Endometrial microvascular endothelial cells (primary cell): ENCODE results near the gene NFE2L3. TPM values are rescaled to one million over a fixed set of nuclear protein-coding genes. Genes with fewer than 3 reads are reported as not detected.
"Not testable (repeated sequence)": the region's sequence is repeated elsewhere in the genome, so short reads cannot be mapped to it uniquely, and the experiment has no call there.

Experiments
- in situ Hi-C: cut with HindIII; loops from 2 replicates; pipeline ENCODE4 v1.10.0; 2017; ENCODE audit warnings: low sequenced_read_pairs, low pct_unique_long_range_greater_than_20kb; ENCODE audit errors: inconsistent ontology term
- total RNA-seq: library from RNA; depleted of rRNA; stranded (reverse); fragments of >200 nt; gene quantifications from one replicate; pipeline ENCODE4 v1.2.3, GENCODE V29; 2015; ENCODE audit errors: inconsistent ontology term

Gene NFE2L3, protein sequence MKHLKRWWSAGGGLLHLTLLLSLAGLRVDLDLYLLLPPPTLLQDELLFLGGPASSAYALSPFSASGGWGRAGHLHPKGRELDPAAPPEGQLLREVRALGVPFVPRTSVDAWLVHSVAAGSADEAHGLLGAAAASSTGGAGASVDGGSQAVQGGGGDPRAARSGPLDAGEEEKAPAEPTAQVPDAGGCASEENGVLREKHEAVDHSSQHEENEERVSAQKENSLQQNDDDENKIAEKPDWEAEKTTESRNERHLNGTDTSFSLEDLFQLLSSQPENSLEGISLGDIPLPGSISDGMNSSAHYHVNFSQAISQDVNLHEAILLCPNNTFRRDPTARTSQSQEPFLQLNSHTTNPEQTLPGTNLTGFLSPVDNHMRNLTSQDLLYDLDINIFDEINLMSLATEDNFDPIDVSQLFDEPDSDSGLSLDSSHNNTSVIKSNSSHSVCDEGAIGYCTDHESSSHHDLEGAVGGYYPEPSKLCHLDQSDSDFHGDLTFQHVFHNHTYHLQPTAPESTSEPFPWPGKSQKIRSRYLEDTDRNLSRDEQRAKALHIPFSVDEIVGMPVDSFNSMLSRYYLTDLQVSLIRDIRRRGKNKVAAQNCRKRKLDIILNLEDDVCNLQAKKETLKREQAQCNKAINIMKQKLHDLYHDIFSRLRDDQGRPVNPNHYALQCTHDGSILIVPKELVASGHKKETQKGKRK
- total RNA-seq, result 84.3 TPM

DNA sequence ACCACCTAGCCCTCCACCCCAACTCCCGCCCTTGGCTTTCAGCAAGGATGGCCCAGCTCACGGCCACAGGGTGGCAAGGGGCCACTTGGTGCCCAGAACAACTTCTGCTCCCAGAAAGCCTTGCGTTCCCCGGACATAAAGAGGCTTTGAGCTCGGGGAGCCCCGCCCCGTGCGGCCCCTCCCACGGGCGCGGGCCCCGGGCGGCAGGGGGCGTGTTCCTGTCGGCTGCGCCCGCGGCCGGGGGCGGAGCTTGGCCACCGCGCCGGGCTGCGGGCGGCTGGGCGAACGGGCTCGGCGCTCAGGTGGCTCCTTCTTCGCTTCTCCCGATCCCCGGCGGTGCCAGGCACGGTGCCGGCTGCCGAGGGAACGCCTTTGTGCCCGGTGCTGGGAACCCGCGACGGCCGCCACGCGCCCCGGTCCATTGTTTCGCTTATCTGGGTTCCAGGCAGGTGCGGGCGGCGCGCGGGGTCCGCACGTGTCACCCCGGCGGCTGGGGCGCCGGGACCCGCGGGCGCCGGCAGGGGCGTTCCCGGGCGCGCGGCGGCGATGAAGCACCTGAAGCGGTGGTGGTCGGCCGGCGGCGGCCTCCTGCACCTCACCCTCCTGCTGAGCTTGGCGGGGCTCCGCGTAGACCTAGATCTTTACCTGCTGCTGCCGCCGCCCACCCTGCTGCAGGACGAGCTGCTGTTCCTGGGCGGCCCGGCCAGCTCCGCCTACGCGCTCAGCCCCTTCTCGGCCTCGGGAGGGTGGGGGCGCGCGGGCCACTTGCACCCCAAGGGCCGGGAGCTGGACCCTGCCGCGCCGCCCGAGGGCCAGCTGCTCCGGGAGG is at the start of gene NFE2L3:
NFE2L3 (plus strand) TSS at position 246 of the 829 bp plus-strand sequence; CDS start at position 547, 301 bp downstream.
- in situ Hi-C loops, result loop anchor here (10.0 kb wide), 1 partner anchor 57 kb away; no protein-coding TSS in a partner anchor

DNA sequence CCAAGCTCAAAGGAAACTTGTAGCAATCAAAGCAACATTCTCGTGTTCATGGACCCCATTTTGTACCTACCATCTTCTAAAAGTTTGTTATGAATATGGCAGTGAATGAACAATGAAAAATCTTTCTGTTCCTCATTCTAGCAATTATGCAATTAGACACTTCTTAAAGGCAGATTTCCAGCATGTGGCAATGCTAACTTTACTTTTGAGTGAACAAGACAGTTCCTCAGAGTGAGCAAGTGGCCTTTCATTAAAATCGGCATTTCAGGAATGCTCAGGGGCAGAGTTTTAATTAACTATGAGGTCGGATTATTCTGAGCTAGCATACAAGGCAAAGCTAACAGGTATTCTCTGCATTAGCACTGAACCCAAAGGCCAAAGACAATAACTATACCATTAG is 48.4 kb upstream of the NFE2L3 start:
- in situ Hi-C loops, result no loop called here

DNA sequence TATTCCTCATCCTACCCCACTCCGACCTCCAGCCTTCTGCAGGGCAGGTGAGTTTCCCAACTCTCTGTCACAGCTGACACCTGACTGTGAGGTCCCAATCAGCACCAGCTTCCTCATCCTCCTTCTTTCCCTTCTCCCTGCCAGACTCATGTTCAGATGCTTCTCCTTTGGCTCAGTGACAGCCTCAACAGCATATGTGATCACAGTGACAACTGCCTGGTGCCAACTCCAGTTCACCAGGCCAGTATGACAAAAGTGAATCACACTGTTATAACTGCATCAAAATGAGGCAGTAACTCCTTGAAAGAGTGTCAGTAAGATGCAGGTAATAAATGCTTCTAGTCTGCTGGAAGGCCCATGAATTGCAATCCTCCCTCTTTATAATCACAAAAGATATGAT is 46.8 kb upstream of the NFE2L3 start:
- in situ Hi-C loops, result no loop called here

DNA sequence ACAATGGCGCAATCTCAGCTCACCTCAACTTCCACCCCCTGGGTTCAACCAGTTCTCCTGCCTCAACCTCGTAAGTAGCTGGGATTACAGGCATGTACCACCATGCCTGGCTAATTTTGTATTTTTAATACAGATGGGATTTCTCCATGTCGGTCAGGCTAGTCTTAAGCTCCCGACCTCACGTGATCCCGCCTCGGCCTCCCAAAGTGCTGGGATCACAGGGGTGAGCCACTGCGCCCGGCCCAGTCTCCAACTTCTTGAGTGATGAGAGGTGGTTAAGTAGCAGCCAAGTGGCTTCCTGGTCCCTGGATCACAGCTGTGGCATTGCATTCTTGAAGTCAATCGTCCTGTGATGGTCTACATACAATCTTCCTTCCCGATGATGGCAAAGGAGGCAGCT is 46.1 kb upstream of the NFE2L3 start:
- in situ Hi-C loops, result no loop called here

DNA sequence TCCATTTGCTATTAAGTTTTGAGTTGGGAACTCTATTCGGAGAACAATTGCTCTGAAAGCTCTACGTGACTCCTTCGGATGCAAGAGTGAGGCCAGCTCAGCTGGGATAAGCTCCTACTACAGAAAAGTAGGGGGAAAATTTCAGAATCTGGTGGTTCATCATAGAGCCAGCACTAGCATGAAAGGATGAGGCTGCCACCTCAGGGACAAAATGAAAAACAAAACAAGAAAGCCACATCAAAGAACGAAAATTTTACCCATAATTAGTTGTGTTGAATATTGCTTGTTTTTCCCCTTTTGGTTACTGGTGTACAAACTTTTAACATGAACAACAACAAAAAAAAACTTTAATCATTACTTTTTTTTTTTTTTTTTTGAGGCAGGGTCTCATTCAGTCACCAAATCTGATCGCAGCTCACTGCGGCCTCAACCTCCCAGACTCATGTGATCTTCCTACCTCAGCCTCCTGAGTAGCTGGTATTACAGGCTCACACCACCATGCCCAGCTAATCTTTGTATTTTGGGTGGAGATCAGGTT is 39.7 kb upstream of the NFE2L3 start:
- in situ Hi-C loops, result no loop called here

DNA sequence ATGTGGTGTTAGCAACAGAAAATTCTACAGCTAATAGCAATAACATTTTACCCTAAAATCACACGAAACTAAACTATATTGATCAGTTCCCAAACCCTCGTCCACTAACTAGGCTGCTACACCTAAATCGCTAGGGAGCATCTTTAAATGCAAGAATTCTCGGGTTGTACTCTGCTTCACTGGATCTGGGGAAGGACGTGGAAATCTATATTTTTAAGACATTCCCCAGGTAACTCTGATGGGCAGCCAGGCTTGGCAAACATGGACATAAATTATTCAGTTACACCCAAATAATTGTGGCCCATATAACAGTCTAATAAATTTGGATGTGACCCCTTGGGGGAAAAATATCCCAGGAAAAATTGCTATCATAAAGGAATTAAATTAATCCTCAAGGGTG is 36.3 kb upstream of the NFE2L3 start:
- in situ Hi-C loops, result no loop called here

DNA sequence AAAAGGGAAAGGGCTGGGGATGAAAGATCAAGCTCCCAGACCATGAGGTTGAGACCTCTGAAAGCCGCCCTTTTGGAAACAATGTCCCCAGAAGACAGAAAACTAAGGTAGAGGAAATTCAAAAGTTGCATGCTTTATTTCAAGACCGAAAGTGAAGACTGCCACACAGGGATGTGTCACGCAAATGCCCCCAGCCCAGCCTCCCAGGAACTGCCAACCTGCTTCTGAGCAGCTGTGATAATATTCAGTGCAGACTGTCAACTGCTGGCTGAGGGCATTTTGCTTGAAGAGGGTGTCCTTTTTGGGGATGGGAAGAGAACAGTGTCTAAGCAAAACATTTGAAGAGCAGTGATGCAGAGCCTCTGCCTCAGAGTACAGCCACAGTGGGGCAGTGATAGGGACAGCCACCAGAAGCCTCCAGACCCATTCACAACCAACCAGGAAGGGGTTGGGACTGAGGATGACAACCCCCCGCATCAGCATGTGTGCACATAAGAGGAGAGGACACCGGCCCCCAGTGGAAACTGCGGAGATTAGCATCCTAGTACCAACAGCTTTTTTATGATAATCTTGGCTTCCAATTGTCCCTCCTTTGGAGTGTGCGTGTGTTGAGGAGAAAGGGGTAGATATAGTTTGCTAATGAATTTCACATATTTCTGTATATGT is 34.7 kb upstream of the NFE2L3 start:
- in situ Hi-C loops, result no loop called here

DNA sequence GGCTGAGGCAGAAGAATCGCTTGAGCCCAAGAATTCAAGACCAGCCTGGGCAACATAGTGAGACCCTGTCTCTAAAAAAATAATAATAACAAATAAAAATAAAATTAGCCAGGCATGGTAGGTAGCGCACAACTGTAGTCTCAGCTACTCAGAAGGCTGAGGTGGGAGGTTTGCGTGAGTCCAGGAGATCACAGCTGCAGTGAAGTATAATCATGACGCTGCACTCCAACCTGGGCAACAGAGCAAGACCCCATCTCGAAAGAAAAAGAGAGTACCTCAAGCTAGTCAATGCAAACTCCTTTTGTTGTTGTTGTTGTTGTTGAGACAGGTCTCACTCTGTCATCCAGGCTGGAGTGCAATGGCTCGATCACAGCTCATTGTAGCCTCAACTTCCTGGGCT is 34.0 kb upstream of the NFE2L3 start:
- in situ Hi-C loops, result no loop called here

DNA sequence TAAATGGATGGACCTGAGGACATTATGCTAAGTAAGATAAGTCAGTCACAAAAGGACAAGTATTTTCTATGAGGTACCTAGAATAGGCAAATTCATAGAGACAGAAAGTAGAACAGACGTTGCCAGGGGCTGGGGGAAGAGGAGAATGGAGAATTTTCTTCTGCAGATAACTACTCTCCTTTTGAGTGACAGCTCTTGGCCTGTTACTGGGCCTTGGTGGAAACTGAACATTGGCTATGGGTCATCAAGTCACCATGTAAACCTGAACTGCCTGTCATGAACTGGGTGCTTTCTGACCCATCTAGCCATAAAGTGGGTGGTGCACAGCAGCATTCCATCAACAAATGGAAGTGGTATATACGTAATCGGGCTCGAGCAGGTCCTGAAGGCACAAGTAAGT is 29.3 kb upstream of the NFE2L3 start:
- in situ Hi-C loops, result no loop called here

DNA sequence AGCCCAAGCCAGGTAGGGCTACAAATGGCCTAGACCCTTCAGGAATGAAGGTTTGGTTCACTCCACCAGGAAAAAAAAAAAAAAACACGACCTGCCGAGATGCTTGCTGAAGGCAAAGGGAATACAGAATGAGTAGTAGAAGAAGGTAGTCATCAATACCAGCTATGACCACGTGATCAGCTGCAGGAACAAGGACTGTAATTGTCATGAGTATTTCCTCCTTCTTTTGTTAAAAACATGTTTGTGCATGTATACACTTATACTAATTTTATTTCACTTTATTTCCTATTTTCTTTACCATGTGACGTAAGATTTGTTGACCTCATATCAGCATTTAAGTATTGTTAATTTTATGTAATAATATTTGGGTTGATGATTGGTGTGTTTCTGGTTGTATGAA is 27.2 kb upstream of the NFE2L3 start:
- in situ Hi-C loops, result not testable (repeated sequence)

DNA sequence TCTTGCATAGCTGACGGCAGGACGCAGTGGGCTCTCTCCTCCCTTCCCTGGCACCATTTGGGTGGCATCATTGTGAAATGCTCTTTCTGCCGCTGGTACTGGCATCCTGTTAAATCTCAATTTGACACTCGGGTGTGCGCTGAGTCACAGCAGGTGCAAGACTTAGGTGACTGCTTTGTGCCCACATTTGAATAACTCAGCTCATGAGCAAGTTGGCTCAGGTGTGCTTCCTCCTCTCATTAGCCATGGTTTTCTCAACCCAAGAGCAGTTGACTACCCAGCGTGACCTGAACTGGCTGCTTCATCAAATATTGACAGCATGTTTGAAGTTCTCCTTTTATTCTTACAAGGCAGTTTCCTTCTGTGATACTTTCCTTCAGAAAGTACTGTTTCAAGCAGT is 24.6 kb upstream of the NFE2L3 start:
- in situ Hi-C loops, result no loop called here

DNA sequence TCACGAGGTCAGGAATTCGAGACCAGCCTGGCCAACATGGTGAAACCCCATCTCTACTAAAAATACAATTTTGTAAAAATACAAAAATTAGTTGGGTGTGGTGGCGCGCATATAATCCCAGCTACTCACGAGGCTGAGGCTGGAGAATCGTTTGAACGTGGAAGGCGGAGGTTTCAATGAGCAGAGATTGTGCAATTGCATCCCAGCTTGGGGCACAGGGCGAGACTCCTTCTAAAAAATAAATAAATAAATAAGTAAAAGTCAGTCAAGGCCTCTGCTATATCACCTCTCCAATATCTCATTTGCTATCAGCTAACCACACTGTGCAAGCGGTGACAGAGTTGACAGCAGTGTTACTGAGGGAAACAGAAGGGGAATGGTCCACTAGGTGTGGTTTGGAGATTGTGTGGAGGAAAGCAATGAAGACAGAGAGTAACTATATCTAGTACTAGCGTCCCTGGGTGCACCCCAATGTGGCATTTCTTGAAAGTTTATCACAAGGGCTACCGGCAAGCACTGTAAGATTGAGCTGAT is 20.9 kb upstream of the NFE2L3 start:
- in situ Hi-C loops, result no loop called here

DNA sequence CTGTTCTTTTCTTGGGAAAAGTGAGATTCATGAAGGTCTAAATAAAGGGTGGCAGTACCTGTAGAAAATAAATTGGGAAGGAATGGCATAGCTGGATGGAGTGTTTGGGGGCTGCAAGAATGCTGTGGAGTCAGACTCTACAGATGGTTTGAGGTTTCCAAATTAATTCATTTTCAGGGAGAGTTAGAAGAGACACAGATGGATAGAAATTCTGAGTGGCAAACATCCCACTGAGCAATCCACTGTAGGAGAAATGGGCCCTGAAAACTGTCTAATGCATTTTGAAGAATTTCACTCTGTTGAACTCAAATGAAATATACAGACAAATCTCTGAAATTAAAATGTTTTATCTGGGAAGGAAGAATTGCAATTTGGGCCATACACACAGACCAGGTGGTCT is 16.9 kb upstream of the NFE2L3 start:
- in situ Hi-C loops, result no loop called here

DNA sequence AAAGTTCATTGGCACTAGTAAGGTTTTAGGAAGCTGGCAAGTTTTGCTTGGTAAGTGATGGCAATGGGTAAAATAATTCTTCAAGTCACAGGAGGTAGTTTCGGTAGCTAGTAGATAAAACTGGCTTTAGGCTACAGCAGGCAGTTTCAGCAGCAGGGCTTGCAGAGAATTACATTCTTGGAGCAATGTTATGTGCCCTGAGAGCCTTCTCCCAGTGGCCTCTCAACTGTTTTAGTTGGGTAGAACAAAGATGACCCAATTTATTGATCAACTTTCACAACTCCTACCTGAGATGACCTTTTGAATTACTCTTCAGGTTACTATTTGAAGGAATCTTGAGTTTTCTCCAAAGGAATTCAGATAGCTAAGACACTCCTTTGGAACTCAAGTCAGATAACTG is 16.4 kb upstream of the NFE2L3 start:
- in situ Hi-C loops, result no loop called here

DNA sequence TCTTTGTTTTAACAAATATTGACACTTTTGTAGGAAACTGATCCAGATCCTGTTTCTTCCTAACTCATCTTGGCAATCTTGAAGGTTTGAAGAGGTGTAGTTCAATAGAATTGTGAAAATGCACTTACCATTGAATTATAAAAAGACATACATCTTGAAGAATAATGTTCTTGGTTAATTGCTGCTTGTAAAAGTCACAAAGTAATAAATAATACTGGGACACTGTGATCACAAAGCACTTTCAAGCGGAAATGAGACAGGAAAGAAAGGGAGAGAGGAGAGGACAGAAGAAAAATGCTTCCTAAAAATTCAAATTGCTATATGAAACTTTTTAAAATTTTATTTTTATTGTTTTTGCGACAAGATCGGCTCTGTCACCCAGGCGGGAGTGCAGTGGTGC is 15.2 kb upstream of the NFE2L3 start:
- in situ Hi-C loops, result no loop called here

DNA sequence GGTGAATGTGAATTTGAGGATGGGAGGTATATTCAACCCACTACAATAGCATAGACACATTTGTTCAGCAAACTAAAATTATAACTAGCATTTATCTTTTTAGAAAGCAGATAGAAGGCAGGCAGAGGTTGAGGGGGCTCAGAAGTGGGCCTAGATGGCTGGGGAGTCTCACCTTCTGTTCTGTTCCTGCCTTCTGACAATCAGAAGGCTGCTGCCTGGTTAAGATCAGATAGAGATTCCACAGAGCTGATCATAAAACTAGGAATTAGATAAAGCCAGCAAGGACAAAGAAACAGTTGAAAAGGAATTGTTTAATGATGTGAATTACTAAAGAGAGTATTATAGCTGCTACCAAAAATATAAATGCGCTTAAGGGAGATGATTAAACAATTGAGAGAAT is 11.6 kb upstream of the NFE2L3 start:
- in situ Hi-C loops, result no loop called here

DNA sequence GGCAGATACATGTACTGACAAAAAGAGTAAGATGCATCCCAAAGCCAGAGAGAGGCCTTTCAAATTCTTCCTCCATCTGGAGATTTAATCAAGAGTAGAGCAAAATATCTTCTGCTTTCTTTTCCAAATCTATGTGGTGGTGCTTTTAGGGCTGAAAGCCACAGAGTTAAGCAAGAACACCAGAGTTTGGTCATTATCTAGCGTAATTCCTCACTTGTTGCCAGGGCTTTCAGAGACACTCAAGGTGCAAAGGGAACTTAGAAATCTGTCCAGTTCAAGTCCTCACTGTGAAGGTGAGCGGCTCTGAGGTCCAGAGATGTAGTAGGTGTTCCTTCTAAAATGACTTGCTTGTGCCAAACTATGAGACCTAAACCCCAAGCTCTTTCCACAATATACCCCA is 10.9 kb upstream of the NFE2L3 start:
- in situ Hi-C loops, result no loop called here

DNA sequence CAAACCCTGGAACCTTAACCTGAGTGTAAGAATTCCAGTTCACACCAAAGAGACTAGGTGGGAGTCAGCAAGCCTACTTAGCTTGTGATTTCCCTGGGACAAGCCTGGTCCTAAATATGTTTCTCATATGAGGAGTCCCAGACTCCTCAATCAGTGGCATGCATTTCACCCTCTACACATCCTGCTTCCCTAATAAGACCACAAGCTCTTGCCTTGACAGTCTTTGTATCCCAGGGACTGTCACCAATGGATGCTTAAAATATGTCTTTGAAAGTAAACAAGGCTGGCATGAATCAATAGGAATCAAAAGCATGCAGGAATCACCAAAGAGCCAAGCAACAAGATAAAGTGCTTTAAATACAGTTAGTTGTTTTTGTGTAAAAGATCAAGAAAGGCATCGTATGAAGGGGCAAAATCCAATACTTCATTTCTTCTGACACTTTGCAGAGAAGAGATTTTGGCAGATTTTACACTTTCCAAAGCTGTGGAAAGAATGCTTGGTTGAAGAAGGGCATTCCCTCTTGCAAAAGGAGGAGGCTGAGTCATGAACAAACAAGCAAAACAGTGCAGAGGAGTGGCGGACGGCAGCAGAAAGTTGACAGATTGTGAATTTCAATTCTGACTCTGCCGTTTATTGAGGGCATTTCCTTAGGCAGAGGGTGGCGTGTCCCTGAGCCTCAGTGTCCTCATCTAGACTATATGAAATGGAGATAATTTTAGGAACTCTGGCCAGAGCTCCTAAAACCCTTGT is 8.5 kb upstream of the NFE2L3 start:
- in situ Hi-C loops, result no loop called here
